GM23338 (cell line): ENCODE data around the gene RNF6. TPM values are rescaled to one million over a fixed set of nuclear protein-coding genes. Genes with fewer than 3 reads are reported as not detected.

Source experiments
- ATAC-seq: fragments of 200-7000 bp; cut with Tn5 transposase; 3 replicates; pipeline ENCODE4 v1.9.1; 2020
- DNase-seq: peaks from one replicate; pipeline ENCODE4 v3.0.0-alpha.2; 2015; ENCODE audit warnings: low spot score
- H2AFZ ChIP-seq: fragments of 200-600 bp; sonication (generic); 2 replicates; pipeline ENCODE4 v1.8.0; 2016; ENCODE audit warnings: antibody characterized with exemption, mild to moderate bottlenecking, moderate library complexity
- H3F3A ChIP-seq: fragments of 200-600 bp; sonication (generic); replicated peaks from 2 replicates; pipeline ENCODE4 v1.8.0; 2017; ENCODE audit warnings: antibody characterized with exemption, mixed run types, low read depth
- H3K27ac ChIP-seq: fragments of 200-600 bp; sonication (generic); 2 replicates; pipeline ENCODE4 v1.6.1; 2016; ENCODE audit warnings: low read depth
- H3K27me3 ChIP-seq: fragments of 200-600 bp; sonication (generic); 2 replicates; pipeline ENCODE4 v1.8.0; 2016; ENCODE audit warnings: mild to moderate bottlenecking, mixed run types, moderate library complexity; ENCODE audit not compliant: insufficient read depth
- H3K36me3 ChIP-seq: fragments of 200-600 bp; sonication (generic); 2 replicates; pipeline ENCODE4 v1.8.0; 2016; ENCODE audit warnings: mild to moderate bottlenecking; ENCODE audit not compliant: insufficient read depth
- H3K4me1 ChIP-seq: fragments of 200-600 bp; sonication (generic); 2 replicates; pipeline ENCODE4 v1.8.0; 2016; ENCODE audit warnings: mild to moderate bottlenecking, moderate library complexity; ENCODE audit not compliant: insufficient read depth
- H3K4me2 ChIP-seq: fragments of 200-600 bp; sonication (generic); 2 replicates; pipeline ENCODE4 v1.7.1; 2017; ENCODE audit warnings: mixed run types
- H3K4me3 ChIP-seq: fragments of 200-600 bp; sonication (generic); 2 replicates; pipeline ENCODE4 v1.6.1; 2016; ENCODE audit warnings: mixed run types
- H3K79me2 ChIP-seq: fragments of 200-600 bp; sonication (generic); replicated peaks from 2 replicates; pipeline ENCODE4 v1.8.0; 2017; ENCODE audit warnings: mild to moderate bottlenecking; ENCODE audit not compliant: insufficient read depth
- H3K9me2 ChIP-seq: fragments of 200-600 bp; sonication (generic); 2 replicates; pipeline ENCODE4 v1.8.0; 2017; ENCODE audit not compliant: insufficient read depth
- H4K20me1 ChIP-seq: fragments of 200-600 bp; sonication (generic); replicated peaks from 2 replicates; pipeline ENCODE4 v1.8.0; 2017; ENCODE audit warnings: mild to moderate bottlenecking; ENCODE audit not compliant: insufficient read depth
- H3K27ac Mint-ChIP-seq: 2 replicates; pipeline ENCODE4 v1.8.0; 2020; ENCODE audit warnings: inconsistent platforms, mild to moderate bottlenecking, moderate library complexity, mixed read lengths
- H3K27me3 Mint-ChIP-seq: 3 replicates; pipeline ENCODE4 v1.8.0; 2022; ENCODE audit warnings: low read depth, mild to moderate bottlenecking, moderate library complexity, mixed read lengths, inconsistent platforms; ENCODE audit not compliant: insufficient read depth, poor library complexity
- H3K36me3 Mint-ChIP-seq: 3 replicates; pipeline ENCODE4 v1.8.0; 2021; ENCODE audit warnings: low read depth, mild to moderate bottlenecking, inconsistent platforms, moderate library complexity, mixed read lengths
- H3K4me1 Mint-ChIP-seq: 3 replicates; pipeline ENCODE4 v1.8.0; 2020; ENCODE audit warnings: mild to moderate bottlenecking, inconsistent platforms, mixed read lengths
- H3K4me3 Mint-ChIP-seq: 3 replicates; pipeline ENCODE4 v1.8.0; 2021; ENCODE audit warnings: moderate library complexity, mild to moderate bottlenecking, inconsistent platforms, mixed read lengths
- H3K9me3 Mint-ChIP-seq: 3 replicates; pipeline ENCODE4 v1.8.0; 2020; ENCODE audit warnings: moderate library complexity, mild to moderate bottlenecking, inconsistent platforms, mixed read lengths
- CREB1 ChIP-seq: fragments of 250-450 bp; sonication (Bioruptor Pico); IDR thresholded peaks from 2 replicates; pipeline ENCODE4 v1.5.0; 2020; ENCODE audit warnings: low read depth, mild to moderate bottlenecking, moderate library complexity
- ETS1 ChIP-seq: IDR thresholded peaks from 2 replicates; pipeline ENCODE4 v1.6.1; 2016; ENCODE audit warnings: antibody characterized with exemption
- EZH2 ChIP-seq: fragments of 200-600 bp; sonication (generic); IDR thresholded peaks from one replicate; pipeline ENCODE4 v1.8.0; 2017; ENCODE audit warnings: antibody characterized with exemption, mild to moderate bottlenecking, low read depth; ENCODE audit not compliant: unreplicated experiment
- JUNB ChIP-seq: IDR thresholded peaks from one replicate; pipeline ENCODE4 v1.6.1; 2016; ENCODE audit warnings: antibody characterized with exemption; ENCODE audit not compliant: unreplicated experiment
- NANOG ChIP-seq: IDR thresholded peaks from 2 replicates; pipeline ENCODE4 v1.6.1; 2016; ENCODE audit warnings: antibody characterized with exemption, borderline replicate concordance
- STAT1 ChIP-seq: IDR thresholded peaks from one replicate; pipeline ENCODE4 v1.6.1; 2016; ENCODE audit warnings: antibody characterized with exemption; ENCODE audit not compliant: unreplicated experiment
- ZNF114 ChIP-seq: fragments of 250-450 bp; sonication (Bioruptor Pico); IDR thresholded peaks from 2 replicates; pipeline ENCODE4 v1.5.0; 2020; ENCODE audit warnings: mild to moderate bottlenecking, moderate library complexity
- ZNF331 ChIP-seq: fragments of 250-450 bp; sonication (Bioruptor Pico); IDR thresholded peaks from 2 replicates; pipeline ENCODE4 v1.5.0; 2020; ENCODE audit warnings: low read depth, mild to moderate bottlenecking, moderate library complexity
- polyA plus RNA-seq: library from polyadenylated mRNA; unstranded; fragments of >200 nt; fragmentation: Nextera tagmentation; extraction: Ambion mirVana; gene quantifications from 2 replicates; pipeline ENCODE4 v1.2.1, GENCODE V29; 2016
- total RNA-seq: library from RNA; depleted of rRNA; stranded (reverse); fragments of >200 nt; shearing (Covaris generic); gene quantifications from 2 replicates; pipeline ENCODE4 v1.2.3, GENCODE V29; 2014
- TF ChIP-seq, protein P1 (sequence below): fragments of 250-450 bp; sonication (Bioruptor Pico); IDR thresholded peaks from 2 replicates; pipeline ENCODE4 v1.5.0; 2020; ENCODE audit warnings: mild to moderate bottlenecking, moderate library complexity

Gene RNF6
- total and polyA plus RNA-seq, 2 experiments from 2014 or later: 11.8 to 18.8 TPM

DNA sequence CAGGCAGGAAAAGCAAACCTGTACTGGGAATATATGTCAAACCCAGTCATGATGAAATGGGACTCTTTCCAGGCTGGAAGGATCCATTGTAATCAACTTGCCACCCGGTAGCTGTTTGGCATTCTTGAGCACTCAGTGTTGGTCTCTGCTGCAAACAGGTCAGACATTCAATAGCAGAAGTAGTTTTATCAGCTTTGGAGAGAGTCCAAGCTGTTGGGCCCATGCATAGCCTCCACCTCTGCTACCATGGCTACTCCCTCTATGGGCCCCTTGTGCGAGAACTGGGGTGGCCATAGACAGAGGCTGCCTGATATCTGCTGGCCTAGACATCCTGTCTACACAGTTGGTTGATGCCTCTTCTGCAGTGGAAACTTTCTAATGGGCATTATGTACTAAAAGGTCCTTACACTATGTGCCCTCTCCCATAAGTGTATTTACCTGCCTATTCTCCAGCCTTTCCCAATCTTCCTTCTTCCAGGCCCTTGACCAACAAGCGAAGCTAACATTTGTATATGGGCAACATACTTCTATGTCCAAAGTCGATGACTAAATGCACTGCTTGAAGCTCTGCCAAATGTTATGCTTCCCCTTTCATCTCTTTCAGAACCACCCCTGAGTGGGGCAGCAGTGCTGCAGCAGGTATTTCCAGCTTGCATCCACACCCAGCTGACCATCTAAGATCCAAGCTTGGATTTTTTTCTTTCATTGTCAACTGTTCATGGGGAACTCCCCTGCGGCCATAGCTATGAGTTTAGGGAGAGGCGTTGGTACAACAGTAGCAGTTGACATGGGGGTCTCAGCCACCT lies 5.3 kb upstream of the RNF6 start:
- no peaks in the 10 kb centered on the region for H3K36me3 Mint-ChIP-seq
- H3K9me2 ChIP-seq: no peaks in the 10 kb centered on the region
- peaks cover 12% of the 10 kb centered on the region for H3K4me1 Mint-ChIP-seq
- H3K79me2 ChIP-seq: no peaks in the 10 kb centered on the region
- H3K36me3 ChIP-seq: no peaks in the 10 kb centered on the region
- no peaks in the 10 kb centered on the region for H3K9me3 Mint-ChIP-seq
- H4K20me1 ChIP-seq: no peaks in the 10 kb centered on the region
- no peak for ATAC-seq
- H2AFZ ChIP-seq: no peak overlapping the region
- H3K4me3 ChIP-seq: no peak overlapping the region
- no peak for DNase-seq
- no peaks in the 10 kb centered on the region for H3K27me3 ChIP-seq
- no peaks in the 10 kb centered on the region for H3F3A ChIP-seq
- no peak overlapping the region for H3K27ac ChIP-seq
- H3K27ac Mint-ChIP-seq: no peak overlapping the region
- H3K4me1 ChIP-seq: no peaks in the 10 kb centered on the region
- H3K4me2 ChIP-seq: no peak overlapping the region
- no peak overlapping the region for H3K4me3 Mint-ChIP-seq
- H3K27me3 Mint-ChIP-seq: no peaks in the 10 kb centered on the region
- TF ChIP-seq STAT1 (no peak), JUNB (no peak), NANOG (no peak), EZH2 (no peak), ZNF114 (CRISPR knock-in tag) (no peak), ETS1 (no peak), CREB1 (no peak), ZNF331 (CRISPR knock-in tag) (no peak)
- TF ChIP-seq, protein P1, sequence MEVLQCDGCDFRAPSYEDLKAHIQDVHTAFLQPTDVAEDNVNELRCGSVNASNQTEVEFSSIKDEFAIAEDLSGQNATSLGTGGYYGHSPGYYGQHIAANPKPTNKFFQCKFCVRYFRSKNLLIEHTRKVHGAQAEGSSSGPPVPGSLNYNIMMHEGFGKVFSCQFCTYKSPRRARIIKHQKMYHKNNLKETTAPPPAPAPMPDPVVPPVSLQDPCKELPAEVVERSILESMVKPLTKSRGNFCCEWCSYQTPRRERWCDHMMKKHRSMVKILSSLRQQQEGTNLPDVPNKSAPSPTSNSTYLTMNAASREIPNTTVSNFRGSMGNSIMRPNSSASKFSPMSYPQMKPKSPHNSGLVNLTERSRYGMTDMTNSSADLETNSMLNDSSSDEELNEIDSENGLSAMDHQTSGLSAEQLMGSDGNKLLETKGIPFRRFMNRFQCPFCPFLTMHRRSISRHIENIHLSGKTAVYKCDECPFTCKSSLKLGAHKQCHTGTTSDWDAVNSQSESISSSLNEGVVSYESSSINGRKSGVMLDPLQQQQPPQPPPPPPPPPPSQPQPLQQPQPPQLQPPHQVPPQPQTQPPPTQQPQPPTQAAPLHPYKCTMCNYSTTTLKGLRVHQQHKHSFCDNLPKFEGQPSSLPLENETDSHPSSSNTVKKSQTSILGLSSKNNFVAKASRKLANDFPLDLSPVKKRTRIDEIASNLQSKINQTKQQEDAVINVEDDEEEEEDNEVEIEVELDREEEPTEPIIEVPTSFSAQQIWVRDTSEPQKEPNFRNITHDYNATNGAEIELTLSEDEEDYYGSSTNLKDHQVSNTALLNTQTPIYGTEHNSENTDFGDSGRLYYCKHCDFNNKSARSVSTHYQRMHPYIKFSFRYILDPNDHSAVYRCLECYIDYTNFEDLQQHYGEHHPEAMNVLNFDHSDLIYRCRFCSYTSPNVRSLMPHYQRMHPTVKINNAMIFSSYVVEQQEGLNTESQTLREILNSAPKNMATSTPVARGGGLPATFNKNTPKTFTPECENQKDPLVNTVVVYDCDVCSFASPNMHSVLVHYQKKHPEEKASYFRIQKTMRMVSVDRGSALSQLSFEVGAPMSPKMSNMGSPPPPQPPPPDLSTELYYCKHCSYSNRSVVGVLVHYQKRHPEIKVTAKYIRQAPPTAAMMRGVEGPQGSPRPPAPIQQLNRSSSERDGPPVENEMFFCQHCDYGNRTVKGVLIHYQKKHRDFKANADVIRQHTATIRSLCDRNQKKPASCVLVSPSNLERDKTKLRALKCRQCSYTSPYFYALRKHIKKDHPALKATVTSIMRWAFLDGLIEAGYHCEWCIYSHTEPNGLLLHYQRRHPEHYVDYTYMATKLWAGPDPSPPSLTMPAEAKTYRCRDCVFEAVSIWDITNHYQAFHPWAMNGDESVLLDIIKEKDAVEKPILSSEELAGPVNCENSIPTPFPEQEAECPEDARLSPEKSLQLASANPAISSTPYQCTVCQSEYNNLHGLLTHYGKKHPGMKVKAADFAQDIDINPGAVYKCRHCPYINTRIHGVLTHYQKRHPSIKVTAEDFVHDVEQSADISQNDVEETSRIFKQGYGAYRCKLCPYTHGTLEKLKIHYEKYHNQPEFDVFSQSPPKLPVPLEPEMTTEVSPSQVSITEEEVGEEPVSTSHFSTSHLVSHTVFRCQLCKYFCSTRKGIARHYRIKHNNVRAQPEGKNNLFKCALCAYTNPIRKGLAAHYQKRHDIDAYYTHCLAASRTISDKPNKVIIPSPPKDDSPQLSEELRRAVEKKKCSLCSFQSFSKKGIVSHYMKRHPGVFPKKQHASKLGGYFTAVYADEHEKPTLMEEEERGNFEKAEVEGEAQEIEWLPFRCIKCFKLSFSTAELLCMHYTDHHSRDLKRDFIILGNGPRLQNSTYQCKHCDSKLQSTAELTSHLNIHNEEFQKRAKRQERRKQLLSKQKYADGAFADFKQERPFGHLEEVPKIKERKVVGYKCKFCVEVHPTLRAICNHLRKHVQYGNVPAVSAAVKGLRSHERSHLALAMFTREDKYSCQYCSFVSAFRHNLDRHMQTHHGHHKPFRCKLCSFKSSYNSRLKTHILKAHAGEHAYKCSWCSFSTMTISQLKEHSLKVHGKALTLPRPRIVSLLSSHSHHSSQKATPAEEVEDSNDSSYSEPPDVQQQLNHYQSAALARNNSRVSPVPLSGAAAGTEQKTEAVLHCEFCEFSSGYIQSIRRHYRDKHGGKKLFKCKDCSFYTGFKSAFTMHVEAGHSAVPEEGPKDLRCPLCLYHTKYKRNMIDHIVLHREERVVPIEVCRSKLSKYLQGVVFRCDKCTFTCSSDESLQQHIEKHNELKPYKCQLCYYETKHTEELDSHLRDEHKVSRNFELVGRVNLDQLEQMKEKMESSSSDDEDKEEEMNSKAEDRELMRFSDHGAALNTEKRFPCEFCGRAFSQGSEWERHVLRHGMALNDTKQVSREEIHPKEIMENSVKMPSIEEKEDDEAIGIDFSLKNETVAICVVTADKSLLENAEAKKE (CRISPR knock-in tag): no peak
